Hematopoietic multipotent progenitor cell treated with erythropoietin and hydrocortisone succinate and interleukin-3 and kit ligand, for 8 days (in vitro differentiated cells): ENCODE measurements around the gene TMEM248.
"Not testable (repeated sequence)": the region's sequence is repeated elsewhere in the genome, so short reads cannot be mapped to it uniquely, and the experiment has no call there.

Source experiments
- DNase-seq: peaks from one replicate; pipeline ENCODE4 v3.0.0-alpha.2; 2015

TMEM248 gene

GRCh38 chr7:66920769-66921395 is at the start of gene TMEM248:
TMEM248 (plus strand) TSS chr7:66921225; CDS start chr7:66941866, 20,641 bp downstream.
- DNase-seq: peak; percentile 92

GRCh38 chr7:66873476-66873875 is 47.5 kb upstream of the TMEM248 start:
- DNase-seq: no peak

GRCh38 chr7:66877577-66878300 is 43.3 kb upstream of the TMEM248 start:
- no peak for DNase-seq

- not testable (repeated sequence) for DNase-seq
Measured at GRCh38 chr7:66878301-66878685, 42.7 kb upstream of the TMEM248 start.

- no peak for DNase-seq
Measured at GRCh38 chr7:66880053-66880452, 41.0 kb upstream of the TMEM248 start.

GRCh38 chr7:66880577-66880976 is 40.4 kb upstream of the TMEM248 start:
- not testable (repeated sequence) for DNase-seq

GRCh38 chr7:66883716-66884115 is 37.3 kb upstream of the TMEM248 start:
- no peak for DNase-seq

GRCh38 chr7:66884556-66884955 is 36.5 kb upstream of the TMEM248 start:
- not testable (repeated sequence) for DNase-seq

- no peak for DNase-seq
Measured at GRCh38 chr7:66886152-66886551, 34.9 kb upstream of the TMEM248 start.

- not testable (repeated sequence) for DNase-seq
Measured at GRCh38 chr7:66888223-66888622, 32.8 kb upstream of the TMEM248 start.

- DNase-seq: peak; percentile 35
Measured at GRCh38 chr7:66894463-66895080, 26.5 kb upstream of the TMEM248 start.

- DNase-seq: peak; percentile 9
Measured at GRCh38 chr7:66896441-66896840, 24.6 kb upstream of the TMEM248 start.

GRCh38 chr7:66899552-66900280 is 21.3 kb upstream of the TMEM248 start:
- no peak for DNase-seq

GRCh38 chr7:66901941-66902843 is 18.8 kb upstream of the TMEM248 start:
- DNase-seq: no peak

GRCh38 chr7:66902844-66903180 is 18.2 kb upstream of the TMEM248 start:
- DNase-seq: no peak

GRCh38 chr7:66903360-66904062 is 17.5 kb upstream of the TMEM248 start:
- no peak for DNase-seq

- no peak for DNase-seq
Measured at GRCh38 chr7:66904063-66904593, 16.9 kb upstream of the TMEM248 start.

GRCh38 chr7:66905278-66905677 is 15.7 kb upstream of the TMEM248 start:
- DNase-seq: no peak

GRCh38 chr7:66905689-66906088 is 15.3 kb upstream of the TMEM248 start:
- peak; percentile 34 for DNase-seq

GRCh38 chr7:66907731-66908130 is 13.3 kb upstream of the TMEM248 start:
- no peak for DNase-seq

- DNase-seq: peak; percentile 83
Measured at GRCh38 chr7:66908598-66908997, 12.4 kb upstream of the TMEM248 start.
